Sigmoid colon (tissue), 4 donors: Measurements from ENCODE around the gene IL27RA.
"Not testable (repeated sequence)": the region's sequence is repeated elsewhere in the genome, so short reads cannot be mapped to it uniquely, and the experiment has no call there.

ENCODE experiments used
- EP300 ChIP-seq, 4 donors: sonication (generic); formaldehyde crosslinking; IDR thresholded peaks; one replicate each; pipeline ENCODE4 v1.6.1; 2017; ENCODE audit warnings: antibody characterized with exemption in 4 of 4
- POLR2A ChIP-seq, 2 donors: fragments of 450-650 bp; IDR thresholded peaks; one replicate each; pipeline ENCODE4 v1.6.1; 2016; ENCODE audit warnings: antibody characterized with exemption in 2 of 2, mild to moderate bottlenecking in 2 of 2, moderate library complexity in 2 of 2
- TF ChIP-seq, protein P1 (sequence below), 4 experiments: fragments of 450-650 bp in 3 of 4; fragments of 200-600 bp in 1 of 4; IDR thresholded peaks; one replicate each; pipeline ENCODE4 v1.5.1; 2016 to 2019; ENCODE audit warnings: antibody characterized with exemption in 4 of 4, mild to moderate bottlenecking in 3 of 4, moderate library complexity in 2 of 4

DNA sequence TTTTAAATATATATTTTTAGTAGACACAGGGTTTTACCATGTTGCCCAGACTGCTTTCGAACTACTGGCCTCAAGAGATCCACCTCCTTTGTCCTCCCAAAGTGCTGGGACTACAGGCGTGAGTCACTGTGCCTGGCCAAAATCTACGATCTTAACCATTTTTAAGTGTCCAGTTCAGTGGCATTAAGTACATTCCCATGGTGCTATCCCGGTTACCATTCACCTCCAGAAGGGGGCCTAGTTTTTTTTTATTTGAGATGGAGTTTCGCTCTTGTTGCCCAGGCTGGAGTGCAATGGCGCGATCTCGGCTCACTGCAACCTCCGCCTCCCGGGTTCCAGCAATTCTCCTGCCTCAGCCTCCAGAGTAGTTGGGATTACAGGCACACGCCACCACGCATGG lies 3.6 kb downstream of the IL27RA start:
- not testable (repeated sequence) for TF ChIP-seq POLR2A, EP300 (IDR thresholded peaks at IDR 0.05)
- TF ChIP-seq, protein P1, sequence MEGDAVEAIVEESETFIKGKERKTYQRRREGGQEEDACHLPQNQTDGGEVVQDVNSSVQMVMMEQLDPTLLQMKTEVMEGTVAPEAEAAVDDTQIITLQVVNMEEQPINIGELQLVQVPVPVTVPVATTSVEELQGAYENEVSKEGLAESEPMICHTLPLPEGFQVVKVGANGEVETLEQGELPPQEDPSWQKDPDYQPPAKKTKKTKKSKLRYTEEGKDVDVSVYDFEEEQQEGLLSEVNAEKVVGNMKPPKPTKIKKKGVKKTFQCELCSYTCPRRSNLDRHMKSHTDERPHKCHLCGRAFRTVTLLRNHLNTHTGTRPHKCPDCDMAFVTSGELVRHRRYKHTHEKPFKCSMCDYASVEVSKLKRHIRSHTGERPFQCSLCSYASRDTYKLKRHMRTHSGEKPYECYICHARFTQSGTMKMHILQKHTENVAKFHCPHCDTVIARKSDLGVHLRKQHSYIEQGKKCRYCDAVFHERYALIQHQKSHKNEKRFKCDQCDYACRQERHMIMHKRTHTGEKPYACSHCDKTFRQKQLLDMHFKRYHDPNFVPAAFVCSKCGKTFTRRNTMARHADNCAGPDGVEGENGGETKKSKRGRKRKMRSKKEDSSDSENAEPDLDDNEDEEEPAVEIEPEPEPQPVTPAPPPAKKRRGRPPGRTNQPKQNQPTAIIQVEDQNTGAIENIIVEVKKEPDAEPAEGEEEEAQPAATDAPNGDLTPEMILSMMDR (IDR thresholded peaks at IDR 0.05), result not testable (repeated sequence)
